Vagina (tissue), 2 donors: ENCODE measurements around the gene CFAP45.

Source experiments
- CTCF ChIP-seq, 3 experiments: fragments of 450-650 bp in 2 of 3; fragments of 200-600 bp in 1 of 3; sonication (generic) in 1 of 3; IDR thresholded peaks; one replicate each; pipeline ENCODE4 v1.5.1; 2017 to 2019; ENCODE audit warnings: antibody characterized with exemption in 3 of 3, mild to moderate bottlenecking in 2 of 3, moderate library complexity in 2 of 3
- POLR2A ChIP-seq, 2 donors: fragments of 450-650 bp; IDR thresholded peaks; one replicate each; pipeline ENCODE4 v1.6.1; 2017; ENCODE audit warnings: antibody characterized with exemption in 2 of 2, mild to moderate bottlenecking in 2 of 2, moderate library complexity in 2 of 2
- POLR2AphosphoS5 ChIP-seq, 2 donors: sonication (generic); formaldehyde crosslinking; IDR thresholded peaks; one replicate each; pipeline ENCODE4 v1.9.0; 2017; ENCODE audit warnings: antibody characterized with exemption in 2 of 2, mild to moderate bottlenecking in 2 of 2, low read depth in 1 of 2; ENCODE audit not compliant: insufficient read depth in 1 of 2

DNA sequence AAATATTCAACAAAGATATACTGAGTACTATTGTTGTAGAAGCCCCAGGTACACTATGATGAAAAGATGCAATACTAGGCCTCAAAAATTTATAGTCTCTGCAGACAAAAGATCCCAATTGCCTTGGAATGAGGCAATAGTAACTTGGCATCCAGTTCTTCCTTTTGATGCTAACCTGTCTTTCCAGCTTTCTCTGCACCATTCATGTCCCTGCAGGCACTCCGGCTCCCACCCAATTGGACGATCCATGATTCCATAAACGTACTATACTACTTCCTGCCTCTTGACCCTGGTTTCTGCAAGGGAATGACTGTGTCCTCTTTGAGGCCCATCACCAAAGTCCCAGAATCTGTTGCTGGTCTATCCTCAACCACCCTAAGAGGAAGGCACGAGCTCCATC, 33.4 kb upstream of the CFAP45 start:
- no peak for TF ChIP-seq CTCF (IDR thresholded peaks at IDR 0.05)
- no peak for TF ChIP-seq POLR2A (IDR thresholded peaks at IDR 0.05)
- no peak for TF ChIP-seq POLR2AphosphoS5 (IDR thresholded peaks at IDR 0.05; ENCODE audit: insufficient read depth in 1 of 2, low read depth in 1 of 2)
